ENCODE measurements around the gene ASH1L. TPM values are rescaled to one million over a fixed set of nuclear protein-coding genes. Genes with fewer than 3 reads are reported as not detected.

The ASH1L gene
- total RNA-seq, 1 experiment from 2014 or later: 30.5 TPM

DNA sequence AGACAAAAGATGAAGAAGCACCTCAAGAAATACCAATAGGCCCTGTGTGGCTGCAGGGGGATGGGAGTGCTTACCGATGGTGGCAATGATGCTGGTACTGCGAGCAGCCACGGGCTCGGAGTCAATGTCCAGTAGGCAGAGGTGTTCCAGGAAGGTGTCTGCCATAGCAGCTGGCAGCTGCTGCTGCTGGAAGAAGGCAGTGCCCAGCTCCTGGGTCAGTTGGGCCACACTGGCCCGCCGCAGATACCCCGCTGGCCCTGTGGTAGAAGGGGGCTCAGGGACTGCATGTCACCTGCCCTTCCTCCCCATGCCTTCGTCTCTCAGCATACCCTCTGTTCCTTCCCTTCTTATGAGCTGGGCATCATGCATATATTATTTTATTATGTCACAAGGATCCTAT, 262.6 kb downstream of the ASH1L start (continued):
- TF ChIP-seq, protein P1, sequence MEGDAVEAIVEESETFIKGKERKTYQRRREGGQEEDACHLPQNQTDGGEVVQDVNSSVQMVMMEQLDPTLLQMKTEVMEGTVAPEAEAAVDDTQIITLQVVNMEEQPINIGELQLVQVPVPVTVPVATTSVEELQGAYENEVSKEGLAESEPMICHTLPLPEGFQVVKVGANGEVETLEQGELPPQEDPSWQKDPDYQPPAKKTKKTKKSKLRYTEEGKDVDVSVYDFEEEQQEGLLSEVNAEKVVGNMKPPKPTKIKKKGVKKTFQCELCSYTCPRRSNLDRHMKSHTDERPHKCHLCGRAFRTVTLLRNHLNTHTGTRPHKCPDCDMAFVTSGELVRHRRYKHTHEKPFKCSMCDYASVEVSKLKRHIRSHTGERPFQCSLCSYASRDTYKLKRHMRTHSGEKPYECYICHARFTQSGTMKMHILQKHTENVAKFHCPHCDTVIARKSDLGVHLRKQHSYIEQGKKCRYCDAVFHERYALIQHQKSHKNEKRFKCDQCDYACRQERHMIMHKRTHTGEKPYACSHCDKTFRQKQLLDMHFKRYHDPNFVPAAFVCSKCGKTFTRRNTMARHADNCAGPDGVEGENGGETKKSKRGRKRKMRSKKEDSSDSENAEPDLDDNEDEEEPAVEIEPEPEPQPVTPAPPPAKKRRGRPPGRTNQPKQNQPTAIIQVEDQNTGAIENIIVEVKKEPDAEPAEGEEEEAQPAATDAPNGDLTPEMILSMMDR (IDR thresholded peaks at IDR 0.05 in 2 of 3, conservative IDR thresholded peaks at IDR 0.05 in 1 of 3; ENCODE audit: borderline replicate concordance in 1 of 3, insufficient read depth in 1 of 3, low read depth in 2 of 3, low read length in 2 of 3): no peak
- TF ChIP-seq CEBPB (IDR thresholded peaks at IDR 0.05; ENCODE audit: low read depth): no peak
- TF ChIP-seq ZNF274 (IDR thresholded peaks at IDR 0.05; ENCODE audit: low read depth, low read length): no peak
- no peak for TF ChIP-seq SP1 (IDR thresholded peaks at IDR 0.05; ENCODE audit: low read depth)
- no peak for TF ChIP-seq EZH2 (IDR thresholded peaks at IDR 0.05)
- TF ChIP-seq POLR2A (IDR thresholded peaks at IDR 0.05; ENCODE audit: borderline replicate concordance, extremely low read depth, insufficient read depth, insufficient read length): no peak
- TF ChIP-seq POLR2AphosphoS5 (IDR thresholded peaks at IDR 0.05; ENCODE audit: low read depth, low read length): no peak

DNA sequence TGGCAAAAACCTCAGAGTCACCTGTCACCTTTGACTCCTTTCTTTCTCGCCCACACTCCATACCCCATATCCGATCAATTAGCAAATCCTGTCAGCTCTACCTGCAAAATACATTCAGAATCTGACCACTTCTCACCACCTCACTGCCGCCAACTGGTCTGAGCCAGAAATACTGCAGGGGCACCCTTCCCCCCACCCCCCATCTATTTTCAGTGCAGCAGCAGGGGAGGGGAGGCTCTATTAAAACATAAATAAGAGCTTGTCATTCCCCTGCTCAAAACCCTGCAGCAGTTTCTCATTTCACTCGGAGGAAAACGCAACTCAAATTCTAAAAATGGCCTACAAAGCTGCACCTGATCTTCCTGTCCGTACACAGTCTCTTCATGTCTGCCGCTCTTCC, 265.2 kb downstream of the ASH1L start:
- no peaks in the 10 kb centered on the region for H3K9me3 ChIP-seq (ENCODE audit: control insufficient read depth in 1 of 2, insufficient read depth in 1 of 2, low read depth in 1 of 2, low read length in 2 of 2)
- TF ChIP-seq, protein P2, sequence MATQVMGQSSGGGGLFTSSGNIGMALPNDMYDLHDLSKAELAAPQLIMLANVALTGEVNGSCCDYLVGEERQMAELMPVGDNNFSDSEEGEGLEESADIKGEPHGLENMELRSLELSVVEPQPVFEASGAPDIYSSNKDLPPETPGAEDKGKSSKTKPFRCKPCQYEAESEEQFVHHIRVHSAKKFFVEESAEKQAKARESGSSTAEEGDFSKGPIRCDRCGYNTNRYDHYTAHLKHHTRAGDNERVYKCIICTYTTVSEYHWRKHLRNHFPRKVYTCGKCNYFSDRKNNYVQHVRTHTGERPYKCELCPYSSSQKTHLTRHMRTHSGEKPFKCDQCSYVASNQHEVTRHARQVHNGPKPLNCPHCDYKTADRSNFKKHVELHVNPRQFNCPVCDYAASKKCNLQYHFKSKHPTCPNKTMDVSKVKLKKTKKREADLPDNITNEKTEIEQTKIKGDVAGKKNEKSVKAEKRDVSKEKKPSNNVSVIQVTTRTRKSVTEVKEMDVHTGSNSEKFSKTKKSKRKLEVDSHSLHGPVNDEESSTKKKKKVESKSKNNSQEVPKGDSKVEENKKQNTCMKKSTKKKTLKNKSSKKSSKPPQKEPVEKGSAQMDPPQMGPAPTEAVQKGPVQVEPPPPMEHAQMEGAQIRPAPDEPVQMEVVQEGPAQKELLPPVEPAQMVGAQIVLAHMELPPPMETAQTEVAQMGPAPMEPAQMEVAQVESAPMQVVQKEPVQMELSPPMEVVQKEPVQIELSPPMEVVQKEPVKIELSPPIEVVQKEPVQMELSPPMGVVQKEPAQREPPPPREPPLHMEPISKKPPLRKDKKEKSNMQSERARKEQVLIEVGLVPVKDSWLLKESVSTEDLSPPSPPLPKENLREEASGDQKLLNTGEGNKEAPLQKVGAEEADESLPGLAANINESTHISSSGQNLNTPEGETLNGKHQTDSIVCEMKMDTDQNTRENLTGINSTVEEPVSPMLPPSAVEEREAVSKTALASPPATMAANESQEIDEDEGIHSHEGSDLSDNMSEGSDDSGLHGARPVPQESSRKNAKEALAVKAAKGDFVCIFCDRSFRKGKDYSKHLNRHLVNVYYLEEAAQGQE (IDR thresholded peaks at IDR 0.05; ENCODE audit: low read depth): no peak
- no peak for TF ChIP-seq POLR2A (IDR thresholded peaks at IDR 0.05; ENCODE audit: borderline replicate concordance, extremely low read depth, insufficient read depth, insufficient read length)
- TF ChIP-seq, protein P3, sequence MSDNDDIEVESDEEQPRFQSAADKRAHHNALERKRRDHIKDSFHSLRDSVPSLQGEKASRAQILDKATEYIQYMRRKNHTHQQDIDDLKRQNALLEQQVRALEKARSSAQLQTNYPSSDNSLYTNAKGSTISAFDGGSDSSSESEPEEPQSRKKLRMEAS (IDR thresholded peaks at IDR 0.05): no peak
- no peak for TF ChIP-seq SP1 (IDR thresholded peaks at IDR 0.05; ENCODE audit: low read depth)
- no peak for TF ChIP-seq CEBPB (IDR thresholded peaks at IDR 0.05; ENCODE audit: low read depth)
- no peak for TF ChIP-seq ZFX (IDR thresholded peaks at IDR 0.05)
- no peak for TF ChIP-seq SRF (IDR thresholded peaks at IDR 0.05; ENCODE audit: low read depth)
- no peak for TF ChIP-seq EGR1 (IDR thresholded peaks at IDR 0.05; ENCODE audit: low read depth)
- no peak for TF ChIP-seq TCF7L2 (IDR thresholded peaks at IDR 0.05; ENCODE audit: borderline replicate concordance, extremely low read depth, insufficient read depth, insufficient read length)
- TF ChIP-seq SIN3A (IDR thresholded peaks at IDR 0.05; ENCODE audit: low read depth): no peak
- no peak for TF ChIP-seq POLR2AphosphoS5 (IDR thresholded peaks at IDR 0.05; ENCODE audit: low read depth, low read length)
- H3K79me2 ChIP-seq (ENCODE audit: insufficient read depth, low read length): no peaks in the 10 kb centered on the region
- H3K4me1 ChIP-seq (ENCODE audit: control insufficient read depth in 1 of 2, insufficient read depth in 2 of 2, low read length in 2 of 2): no peaks in the 10 kb centered on the region; a peak in 1 of 4 replicates
- no peak overlapping the region for H3K4me2 ChIP-seq (ENCODE audit: low read length)
- intact Hi-C loops (cut with micrococcal nuclease): no loop called here
- H3K9ac ChIP-seq (ENCODE audit: low read length): no peak overlapping the region
- CTCF ChIA-PET: no interaction called here
- H2AFZ ChIP-seq (ENCODE audit: low read depth, low read length, poor library complexity, severe bottlenecking): no peak overlapping the region
- no peaks in the 10 kb centered on the region for H4K20me1 ChIP-seq (ENCODE audit: insufficient read depth)
- BruUV-seq (replicated peaks): no TSS peak
- no peak overlapping the region for H3K4me3 ChIP-seq (replicated peaks in 1 of 2; ENCODE audit: low read depth in 1 of 2, low read length in 2 of 2)
- no peaks in the 10 kb centered on the region for H3K36me3 ChIP-seq (ENCODE audit: control insufficient read depth in 1 of 2, insufficient read depth in 2 of 2, low read length in 2 of 2)
- no peaks in the 10 kb centered on the region for H3K27me3 ChIP-seq (ENCODE audit: insufficient read depth, low read length)
- DNase-seq (ENCODE audit: low read depth, low spot score): no peak
- POLR2A ChIA-PET: no interaction called here
- no peak overlapping the region for H3K27ac ChIP-seq (ENCODE audit: low read depth, low read length)
- RAD21 ChIA-PET (ENCODE audit: low non-redundant PET in 1 of 2, low total read pairs in 2 of 2, uncharacterized antibody in 2 of 2, unreplicated experiment in 2 of 2): no interaction called here
- no peaks in the 10 kb centered on the region for H3K9me2 ChIP-seq (ENCODE audit: insufficient read depth)
- ATAC-seq: no peak

Data from HCT116 (cell line).